H1 (cell line): ENCODE results near the gene PPM1N.

Source experiments
- CBX5 ChIP-seq: fragments of 300-800, 300-1000 bp; sonication (generic); IDR thresholded peaks from 2 replicates; pipeline ENCODE4 v1.7.1; 2016; ENCODE audit warnings: antibody characterized with exemption, low read length, low read depth
- SIN3A ChIP-seq, 2 experiments: IDR thresholded peaks in 1 of 2; conservative IDR thresholded peaks in 1 of 2; 2 replicates each; pipeline ENCODE4 v1.6.1; 2011 to 2012; ENCODE audit warnings: low read length in 2 of 2, improper control_type of control experiment in 1 of 2, low read depth in 1 of 2, mild to moderate bottlenecking in 1 of 2
- TF ChIP-seq, protein P1 (sequence below), 3 experiments: IDR thresholded peaks; 1 replicate in 2 of 3; 2 replicates in 1 of 3; pipeline versions ENCODE4 v1.5.1 to v1.6.1; 2011; ENCODE audit warnings: low read length in 3 of 3, mild to moderate bottlenecking in 3 of 3, inconsistent platforms in 2 of 3, low read depth in 1 of 3, moderate library complexity in 1 of 3; ENCODE audit not compliant: insufficient read depth in 1 of 3; ENCODE audit errors: control extremely low read depth in 1 of 3

DNA sequence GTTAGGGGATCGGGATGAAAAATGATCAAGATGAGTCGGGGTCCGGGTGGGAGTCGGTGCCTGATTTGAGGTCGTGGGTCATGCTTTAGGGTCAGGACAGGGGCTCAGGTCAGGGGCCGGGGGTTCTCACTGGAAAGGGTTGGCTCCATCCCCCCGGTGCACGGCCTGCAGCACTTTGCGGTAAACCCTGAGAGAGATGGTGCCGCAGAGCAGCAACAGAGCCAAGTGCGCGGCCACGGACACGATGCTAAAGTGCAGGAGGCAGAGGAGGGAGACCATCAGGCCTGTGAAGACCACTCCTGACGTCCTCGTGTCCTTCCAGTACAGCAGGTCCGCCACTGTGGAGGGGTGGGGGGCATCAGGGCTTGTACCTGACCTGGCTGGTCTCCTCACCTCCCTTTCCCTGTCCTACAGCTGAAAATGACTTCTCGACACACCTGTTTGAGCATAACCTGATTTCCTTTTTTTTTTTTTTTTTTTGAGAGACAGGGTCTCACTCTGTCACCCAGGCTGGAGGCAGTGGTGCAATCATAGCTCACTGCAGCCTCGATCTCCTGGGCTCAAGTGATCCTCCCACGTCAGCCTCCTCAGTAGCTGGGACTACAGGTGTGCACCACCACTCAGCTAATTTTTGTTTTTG, 8.9 kb upstream of the PPM1N start:
- TF ChIP-seq SIN3A (conservative IDR thresholded peaks at IDR 0.05 in 1 of 2, IDR thresholded peaks at IDR 0.05 in 1 of 2; ENCODE audit: low read depth in 1 of 2, low read length in 2 of 2), result no peak
- TF ChIP-seq, protein P1, sequence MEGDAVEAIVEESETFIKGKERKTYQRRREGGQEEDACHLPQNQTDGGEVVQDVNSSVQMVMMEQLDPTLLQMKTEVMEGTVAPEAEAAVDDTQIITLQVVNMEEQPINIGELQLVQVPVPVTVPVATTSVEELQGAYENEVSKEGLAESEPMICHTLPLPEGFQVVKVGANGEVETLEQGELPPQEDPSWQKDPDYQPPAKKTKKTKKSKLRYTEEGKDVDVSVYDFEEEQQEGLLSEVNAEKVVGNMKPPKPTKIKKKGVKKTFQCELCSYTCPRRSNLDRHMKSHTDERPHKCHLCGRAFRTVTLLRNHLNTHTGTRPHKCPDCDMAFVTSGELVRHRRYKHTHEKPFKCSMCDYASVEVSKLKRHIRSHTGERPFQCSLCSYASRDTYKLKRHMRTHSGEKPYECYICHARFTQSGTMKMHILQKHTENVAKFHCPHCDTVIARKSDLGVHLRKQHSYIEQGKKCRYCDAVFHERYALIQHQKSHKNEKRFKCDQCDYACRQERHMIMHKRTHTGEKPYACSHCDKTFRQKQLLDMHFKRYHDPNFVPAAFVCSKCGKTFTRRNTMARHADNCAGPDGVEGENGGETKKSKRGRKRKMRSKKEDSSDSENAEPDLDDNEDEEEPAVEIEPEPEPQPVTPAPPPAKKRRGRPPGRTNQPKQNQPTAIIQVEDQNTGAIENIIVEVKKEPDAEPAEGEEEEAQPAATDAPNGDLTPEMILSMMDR (IDR thresholded peaks at IDR 0.05; ENCODE audit: control extremely low read depth in 1 of 3, insufficient read depth in 1 of 3, low read depth in 1 of 3, low read length in 3 of 3), result no peak
- no peak for TF ChIP-seq CBX5
